GM12874 (cell line): ENCODE results near the gene RBM15.

Experiments used
- TF ChIP-seq, protein P1 (sequence below): IDR thresholded peaks from 2 replicates; pipeline ENCODE4 v1.5.1; 2011; ENCODE audit warnings: low read depth, mild to moderate bottlenecking, control low read depth, low read length, moderate library complexity; ENCODE audit not compliant: insufficient read depth

Gene RBM15

DNA sequence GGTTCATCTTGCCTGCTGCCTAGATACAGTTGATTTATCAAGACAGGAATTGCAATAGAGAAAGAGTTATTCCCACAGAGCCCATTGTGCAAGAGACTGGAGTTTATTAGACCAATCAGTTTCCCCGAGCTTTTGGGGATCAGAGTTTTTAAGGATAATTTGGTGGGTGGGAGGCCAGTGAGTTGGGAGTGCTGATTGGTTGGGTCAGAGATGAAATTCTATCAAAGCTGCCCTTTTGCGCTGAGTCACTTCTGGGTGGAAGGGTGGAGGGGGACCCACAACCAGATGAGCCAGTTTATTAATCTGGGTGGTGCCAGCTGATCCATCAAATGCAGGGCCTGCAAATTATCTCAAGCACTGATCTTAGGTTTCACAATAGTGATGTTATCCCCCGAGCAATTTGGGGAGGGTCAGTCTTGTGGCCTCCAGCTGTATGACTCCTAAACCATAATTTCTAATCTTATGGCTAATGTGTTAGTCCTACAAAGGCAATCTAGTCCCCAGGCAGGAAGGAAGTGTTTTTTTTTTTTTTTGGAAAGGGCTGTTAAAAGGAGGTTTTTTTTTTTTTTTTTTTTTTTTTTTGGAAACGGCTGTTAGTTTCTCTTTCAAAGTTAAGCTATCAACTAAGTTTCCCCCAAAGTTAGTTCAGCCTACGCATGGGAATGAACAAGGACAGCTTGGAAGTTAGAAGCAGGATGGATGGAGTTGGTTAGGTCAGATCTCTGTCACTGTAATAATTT, 44.2 kb downstream of the RBM15 start:
- TF ChIP-seq, protein P1, sequence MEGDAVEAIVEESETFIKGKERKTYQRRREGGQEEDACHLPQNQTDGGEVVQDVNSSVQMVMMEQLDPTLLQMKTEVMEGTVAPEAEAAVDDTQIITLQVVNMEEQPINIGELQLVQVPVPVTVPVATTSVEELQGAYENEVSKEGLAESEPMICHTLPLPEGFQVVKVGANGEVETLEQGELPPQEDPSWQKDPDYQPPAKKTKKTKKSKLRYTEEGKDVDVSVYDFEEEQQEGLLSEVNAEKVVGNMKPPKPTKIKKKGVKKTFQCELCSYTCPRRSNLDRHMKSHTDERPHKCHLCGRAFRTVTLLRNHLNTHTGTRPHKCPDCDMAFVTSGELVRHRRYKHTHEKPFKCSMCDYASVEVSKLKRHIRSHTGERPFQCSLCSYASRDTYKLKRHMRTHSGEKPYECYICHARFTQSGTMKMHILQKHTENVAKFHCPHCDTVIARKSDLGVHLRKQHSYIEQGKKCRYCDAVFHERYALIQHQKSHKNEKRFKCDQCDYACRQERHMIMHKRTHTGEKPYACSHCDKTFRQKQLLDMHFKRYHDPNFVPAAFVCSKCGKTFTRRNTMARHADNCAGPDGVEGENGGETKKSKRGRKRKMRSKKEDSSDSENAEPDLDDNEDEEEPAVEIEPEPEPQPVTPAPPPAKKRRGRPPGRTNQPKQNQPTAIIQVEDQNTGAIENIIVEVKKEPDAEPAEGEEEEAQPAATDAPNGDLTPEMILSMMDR, result no peak

DNA sequence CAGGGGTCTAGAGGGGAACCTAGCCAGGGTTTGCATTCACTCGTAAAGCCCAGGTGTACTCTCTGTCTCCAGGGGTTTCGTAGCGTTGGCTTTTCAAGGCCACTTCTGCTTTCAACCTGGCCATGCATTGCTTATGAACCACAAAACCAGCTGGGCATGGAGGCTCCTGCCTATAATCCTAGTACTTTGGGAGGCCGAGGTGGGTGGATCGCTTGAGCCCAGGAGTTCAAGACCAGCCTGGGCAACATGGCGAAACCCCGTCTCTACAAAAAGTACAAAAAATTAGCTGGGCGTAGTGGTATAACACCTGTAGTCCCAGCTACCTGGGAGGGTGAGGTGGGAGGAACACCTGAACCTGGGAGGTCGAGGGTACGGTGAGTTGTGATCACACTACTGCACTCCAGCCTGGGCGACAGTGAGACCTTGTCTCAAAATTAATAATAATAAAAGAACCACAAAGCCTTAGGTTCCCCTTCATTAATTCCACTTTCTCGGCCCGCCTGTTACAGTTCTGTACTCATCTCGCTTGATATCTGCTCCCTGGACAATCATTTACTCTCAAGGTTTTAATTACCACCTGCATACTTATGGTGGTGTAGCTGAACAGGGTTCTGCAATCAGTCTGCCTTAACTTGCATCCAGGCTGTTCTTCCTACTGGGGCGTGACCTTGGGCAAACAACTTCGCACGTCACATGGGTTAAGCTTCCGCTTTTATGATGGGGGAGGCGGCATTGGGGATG, 45.6 kb downstream of the RBM15 start:
- TF ChIP-seq, protein P1, result no peak

DNA sequence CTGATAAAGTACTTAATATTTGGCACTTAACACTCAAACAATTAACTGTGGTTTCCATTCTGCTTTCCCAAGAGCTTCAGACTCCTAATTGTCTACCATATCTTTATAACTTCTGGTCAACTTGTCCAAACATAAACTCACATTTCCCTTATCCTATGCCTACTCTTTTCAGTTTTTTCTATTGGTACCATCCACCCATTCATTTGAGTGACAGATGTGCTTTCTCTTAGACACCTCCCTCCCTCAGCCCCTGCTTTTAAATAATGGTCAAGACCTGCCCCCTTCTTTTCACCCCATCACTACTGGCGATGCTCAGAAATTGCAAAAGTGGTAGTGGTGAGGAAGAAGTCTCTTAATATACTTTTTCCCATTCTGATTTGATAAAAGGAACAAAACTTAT, 46.2 kb downstream of the RBM15 start:
- TF ChIP-seq, protein P1, result no peak

DNA sequence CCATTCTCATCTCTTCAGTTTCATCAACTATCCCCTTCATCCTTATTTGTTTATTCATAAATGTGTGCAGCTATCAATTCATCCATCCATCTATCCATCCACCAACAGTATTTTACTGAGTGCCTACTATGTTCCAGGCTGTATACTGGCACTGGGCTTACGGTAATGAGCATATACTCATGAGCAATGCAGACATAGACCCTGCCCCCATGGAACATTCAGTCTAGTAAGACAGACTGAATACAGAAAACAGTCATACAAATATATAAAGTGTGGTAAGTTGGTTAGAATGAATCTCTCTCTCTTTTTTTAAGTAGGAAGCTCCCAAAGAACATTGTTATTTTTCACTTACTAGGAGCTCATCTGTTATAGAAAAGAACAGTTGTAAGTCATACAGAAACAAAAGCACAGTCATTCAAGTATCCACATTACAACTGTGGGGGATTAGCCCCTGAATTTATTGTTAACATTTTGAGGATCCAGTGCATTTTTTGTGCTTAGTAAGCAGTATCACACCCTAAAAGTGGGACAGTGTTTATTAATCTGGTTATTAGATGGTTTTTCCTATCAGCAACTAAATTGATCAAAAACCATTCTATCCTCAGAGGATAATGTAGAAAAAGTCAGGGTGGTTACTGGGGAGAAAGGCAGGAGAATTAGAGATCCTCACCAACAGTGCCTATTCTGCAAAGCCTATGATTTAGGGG, 48.0 kb downstream of the RBM15 start:
- TF ChIP-seq, protein P1, result no peak

DNA sequence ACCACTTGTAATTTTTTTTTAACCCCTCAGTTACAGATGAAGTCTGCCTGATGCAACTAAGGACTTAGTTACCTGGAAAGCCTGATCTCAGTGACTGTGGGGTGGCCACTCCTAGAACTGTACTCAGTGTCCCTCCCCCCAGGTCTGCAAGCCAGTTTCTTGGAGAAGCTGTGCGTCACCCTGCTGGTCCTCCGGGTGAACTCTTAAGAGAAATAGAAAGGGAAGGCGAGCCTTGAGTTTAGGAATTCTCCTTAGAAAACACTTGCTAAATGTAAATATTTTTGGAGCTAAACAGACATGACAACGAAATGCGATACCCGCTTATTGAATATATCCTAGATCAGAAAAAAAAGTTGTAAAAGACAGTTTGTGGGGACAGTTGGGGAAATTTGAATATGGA, 50.9 kb downstream of the RBM15 start:
- TF ChIP-seq, protein P1, result no peak

DNA sequence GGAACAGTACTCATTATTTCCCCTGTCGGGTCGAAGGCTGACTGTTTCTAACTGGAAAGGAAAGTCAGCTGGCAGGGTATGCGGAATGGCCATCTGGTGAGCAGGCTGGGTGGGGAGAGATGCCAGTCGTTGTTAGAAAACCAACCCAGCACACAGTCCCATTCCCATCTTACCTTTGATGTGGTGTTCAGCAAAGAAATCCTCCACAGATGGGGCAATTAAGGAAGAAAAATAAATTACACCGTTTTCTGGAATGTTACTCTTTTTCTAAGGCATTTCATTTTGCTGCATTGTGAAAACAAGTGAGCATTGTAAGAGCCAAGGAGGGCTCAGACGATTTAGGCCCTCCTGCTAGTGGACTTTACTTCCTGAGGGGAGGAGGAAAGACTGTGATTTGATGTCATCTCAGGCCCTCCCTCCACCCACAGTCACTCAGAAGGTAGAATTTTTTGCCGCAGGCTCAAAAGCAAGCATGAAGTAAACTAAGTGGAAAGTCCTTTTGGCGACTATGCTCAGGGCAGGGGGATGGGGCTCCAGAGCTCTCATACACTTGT, 51.6 kb downstream of the RBM15 start, which contains the start of gene SLC16A4:
Gene SLC16A4, minus strand, starts transcription at position 335 of the 554 bp plus-strand sequence. CDS start 1,703 bp downstream, outside the sequence.
- TF ChIP-seq, protein P1, result no peak

DNA sequence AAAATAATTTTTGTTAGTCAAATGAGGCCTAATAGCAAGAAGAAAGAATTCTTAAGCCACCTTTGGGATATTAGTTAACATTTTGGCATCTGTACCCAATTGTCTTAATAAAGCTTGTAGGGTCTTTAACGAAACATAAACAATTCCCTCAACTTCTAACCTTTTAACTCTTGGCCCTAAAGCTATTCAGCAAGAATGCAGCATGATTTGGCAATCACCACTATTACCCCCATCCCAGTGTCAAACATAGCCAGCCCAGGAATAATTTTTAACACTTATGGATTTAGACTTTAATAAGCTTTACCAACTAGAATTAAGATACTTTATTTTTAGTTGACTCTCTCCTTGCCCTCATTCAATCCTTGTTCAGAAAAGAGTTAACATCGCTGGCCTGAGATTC, 54.1 kb downstream of the RBM15 start:
- TF ChIP-seq, protein P1, result no peak
